ENCODE data around the gene AFF3. TPM values are rescaled to one million over a fixed set of nuclear protein-coding genes. Genes with fewer than 3 reads are reported as not detected.

Gene AFF3
- total and polyA plus RNA-seq, 4 donors: 0.48 to 5.3 (median 2.3) TPM

DNA sequence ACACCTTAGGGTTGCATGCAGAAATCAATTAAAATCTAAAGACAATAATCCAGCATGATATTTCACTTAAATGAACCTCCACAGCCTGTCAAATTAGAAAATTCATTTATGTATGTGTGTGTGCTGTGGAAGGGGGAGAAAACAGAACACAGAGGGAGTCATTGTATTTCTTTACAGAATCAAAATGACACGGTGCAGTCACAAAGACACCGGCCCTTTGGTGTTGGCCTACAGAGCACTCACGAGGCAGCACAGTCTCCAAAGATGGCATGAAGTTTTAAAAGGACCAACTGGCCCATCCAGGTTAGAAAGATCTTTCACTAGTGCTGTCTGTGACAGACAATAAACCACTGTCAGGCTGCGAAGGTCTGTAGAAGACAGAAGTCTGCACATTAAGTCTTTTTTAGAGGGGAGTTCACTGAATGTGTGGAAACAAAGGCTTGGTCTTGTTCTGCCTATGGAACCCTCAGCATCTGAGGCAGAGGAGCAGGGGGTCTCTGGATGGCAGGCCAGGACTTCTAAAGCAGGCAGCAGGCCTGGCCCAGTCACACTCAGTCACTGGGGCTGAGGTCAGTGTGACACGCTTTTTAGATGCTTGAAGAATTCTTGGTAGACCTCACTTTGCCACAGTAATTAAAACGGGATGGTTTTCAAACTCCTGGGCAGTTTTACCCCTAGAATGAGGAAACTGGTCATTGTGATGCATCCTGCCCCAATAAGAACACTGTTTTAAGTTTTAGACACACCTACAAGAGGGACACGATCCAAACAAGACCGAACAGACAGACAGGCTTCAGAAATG lies 184.9 kb downstream of the AFF3 start:
- Histone ChIP-seq H3K27me3 (ENCODE audit: control insufficient read depth in 4 of 4, insufficient read depth in 4 of 4, low read length in 3 of 4) (no peaks in the 10 kb centered on the region), H3K9me3 (ENCODE audit: control insufficient read depth in 4 of 4, low read length in 3 of 4) (no peaks in the 10 kb centered on the region), H3K4me3 (ENCODE audit: low read depth in 1 of 3, low read length in 3 of 3) (no peak overlapping the region), H3K4me1 (ENCODE audit: control insufficient read depth in 4 of 4, insufficient read depth in 4 of 4, low read length in 3 of 4) (peaks cover 0 to 5% (median 2%) of the 10 kb centered on the region in 4 donors), H3K36me3 (ENCODE audit: control insufficient read depth in 4 of 4, insufficient read depth in 3 of 4, low read depth in 1 of 4, low read length in 3 of 4) (no peaks in the 10 kb centered on the region), H3K9ac (ENCODE audit: low read depth in 1 of 2, low read length in 2 of 2) (no peak overlapping the region), H3K27ac (ENCODE audit: low read depth in 1 of 2, low read length in 2 of 2) (no peak overlapping the region)
- no peak for DNase-seq (ENCODE audit: low spot score)
- TF ChIP-seq, protein P1, sequence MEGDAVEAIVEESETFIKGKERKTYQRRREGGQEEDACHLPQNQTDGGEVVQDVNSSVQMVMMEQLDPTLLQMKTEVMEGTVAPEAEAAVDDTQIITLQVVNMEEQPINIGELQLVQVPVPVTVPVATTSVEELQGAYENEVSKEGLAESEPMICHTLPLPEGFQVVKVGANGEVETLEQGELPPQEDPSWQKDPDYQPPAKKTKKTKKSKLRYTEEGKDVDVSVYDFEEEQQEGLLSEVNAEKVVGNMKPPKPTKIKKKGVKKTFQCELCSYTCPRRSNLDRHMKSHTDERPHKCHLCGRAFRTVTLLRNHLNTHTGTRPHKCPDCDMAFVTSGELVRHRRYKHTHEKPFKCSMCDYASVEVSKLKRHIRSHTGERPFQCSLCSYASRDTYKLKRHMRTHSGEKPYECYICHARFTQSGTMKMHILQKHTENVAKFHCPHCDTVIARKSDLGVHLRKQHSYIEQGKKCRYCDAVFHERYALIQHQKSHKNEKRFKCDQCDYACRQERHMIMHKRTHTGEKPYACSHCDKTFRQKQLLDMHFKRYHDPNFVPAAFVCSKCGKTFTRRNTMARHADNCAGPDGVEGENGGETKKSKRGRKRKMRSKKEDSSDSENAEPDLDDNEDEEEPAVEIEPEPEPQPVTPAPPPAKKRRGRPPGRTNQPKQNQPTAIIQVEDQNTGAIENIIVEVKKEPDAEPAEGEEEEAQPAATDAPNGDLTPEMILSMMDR (IDR thresholded peaks at IDR 0.05; ENCODE audit: low read depth, low read length, missing input control): no peak
- TF ChIP-seq HNF4G (IDR thresholded peaks at IDR 0.05) (no peak), FOXA1 (IDR thresholded peaks at IDR 0.05) (no peak), GABPA (IDR thresholded peaks at IDR 0.05 in 1 of 2, conservative IDR thresholded peaks at IDR 0.05 in 1 of 2) (no peak), JUND (IDR thresholded peaks at IDR 0.05) (no peak), RAD21 (IDR thresholded peaks at IDR 0.05) (no peak)
- TF ChIP-seq, protein P2, sequence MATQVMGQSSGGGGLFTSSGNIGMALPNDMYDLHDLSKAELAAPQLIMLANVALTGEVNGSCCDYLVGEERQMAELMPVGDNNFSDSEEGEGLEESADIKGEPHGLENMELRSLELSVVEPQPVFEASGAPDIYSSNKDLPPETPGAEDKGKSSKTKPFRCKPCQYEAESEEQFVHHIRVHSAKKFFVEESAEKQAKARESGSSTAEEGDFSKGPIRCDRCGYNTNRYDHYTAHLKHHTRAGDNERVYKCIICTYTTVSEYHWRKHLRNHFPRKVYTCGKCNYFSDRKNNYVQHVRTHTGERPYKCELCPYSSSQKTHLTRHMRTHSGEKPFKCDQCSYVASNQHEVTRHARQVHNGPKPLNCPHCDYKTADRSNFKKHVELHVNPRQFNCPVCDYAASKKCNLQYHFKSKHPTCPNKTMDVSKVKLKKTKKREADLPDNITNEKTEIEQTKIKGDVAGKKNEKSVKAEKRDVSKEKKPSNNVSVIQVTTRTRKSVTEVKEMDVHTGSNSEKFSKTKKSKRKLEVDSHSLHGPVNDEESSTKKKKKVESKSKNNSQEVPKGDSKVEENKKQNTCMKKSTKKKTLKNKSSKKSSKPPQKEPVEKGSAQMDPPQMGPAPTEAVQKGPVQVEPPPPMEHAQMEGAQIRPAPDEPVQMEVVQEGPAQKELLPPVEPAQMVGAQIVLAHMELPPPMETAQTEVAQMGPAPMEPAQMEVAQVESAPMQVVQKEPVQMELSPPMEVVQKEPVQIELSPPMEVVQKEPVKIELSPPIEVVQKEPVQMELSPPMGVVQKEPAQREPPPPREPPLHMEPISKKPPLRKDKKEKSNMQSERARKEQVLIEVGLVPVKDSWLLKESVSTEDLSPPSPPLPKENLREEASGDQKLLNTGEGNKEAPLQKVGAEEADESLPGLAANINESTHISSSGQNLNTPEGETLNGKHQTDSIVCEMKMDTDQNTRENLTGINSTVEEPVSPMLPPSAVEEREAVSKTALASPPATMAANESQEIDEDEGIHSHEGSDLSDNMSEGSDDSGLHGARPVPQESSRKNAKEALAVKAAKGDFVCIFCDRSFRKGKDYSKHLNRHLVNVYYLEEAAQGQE (IDR thresholded peaks at IDR 0.05): no peak
- TF ChIP-seq, protein P3, sequence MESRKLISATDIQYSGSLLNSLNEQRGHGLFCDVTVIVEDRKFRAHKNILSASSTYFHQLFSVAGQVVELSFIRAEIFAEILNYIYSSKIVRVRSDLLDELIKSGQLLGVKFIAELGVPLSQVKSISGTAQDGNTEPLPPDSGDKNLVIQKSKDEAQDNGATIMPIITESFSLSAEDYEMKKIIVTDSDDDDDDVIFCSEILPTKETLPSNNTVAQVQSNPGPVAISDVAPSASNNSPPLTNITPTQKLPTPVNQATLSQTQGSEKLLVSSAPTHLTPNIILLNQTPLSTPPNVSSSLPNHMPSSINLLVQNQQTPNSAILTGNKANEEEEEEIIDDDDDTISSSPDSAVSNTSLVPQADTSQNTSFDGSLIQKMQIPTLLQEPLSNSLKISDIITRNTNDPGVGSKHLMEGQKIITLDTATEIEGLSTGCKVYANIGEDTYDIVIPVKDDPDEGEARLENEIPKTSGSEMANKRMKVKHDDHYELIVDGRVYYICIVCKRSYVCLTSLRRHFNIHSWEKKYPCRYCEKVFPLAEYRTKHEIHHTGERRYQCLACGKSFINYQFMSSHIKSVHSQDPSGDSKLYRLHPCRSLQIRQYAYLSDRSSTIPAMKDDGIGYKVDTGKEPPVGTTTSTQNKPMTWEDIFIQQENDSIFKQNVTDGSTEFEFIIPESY (IDR thresholded peaks at IDR 0.05): no peak
- TF ChIP-seq, protein P4, sequence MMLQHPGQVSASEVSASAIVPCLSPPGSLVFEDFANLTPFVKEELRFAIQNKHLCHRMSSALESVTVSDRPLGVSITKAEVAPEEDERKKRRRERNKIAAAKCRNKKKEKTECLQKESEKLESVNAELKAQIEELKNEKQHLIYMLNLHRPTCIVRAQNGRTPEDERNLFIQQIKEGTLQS (IDR thresholded peaks at IDR 0.05): no peak
- TF ChIP-seq, protein P5, sequence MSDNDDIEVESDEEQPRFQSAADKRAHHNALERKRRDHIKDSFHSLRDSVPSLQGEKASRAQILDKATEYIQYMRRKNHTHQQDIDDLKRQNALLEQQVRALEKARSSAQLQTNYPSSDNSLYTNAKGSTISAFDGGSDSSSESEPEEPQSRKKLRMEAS (IDR thresholded peaks at IDR 0.05): no peak
- WGBS: 94% methylated on average over 8 of the region's 8 CpGs

GRCh38 chr2:99956232-99957030 lies 186.0 kb downstream of the AFF3 start:
- no peaks in the 10 kb centered on the region for H3K36me3 ChIP-seq (ENCODE audit: control insufficient read depth in 4 of 4, insufficient read depth in 3 of 4, low read depth in 1 of 4, low read length in 3 of 4)
- no peak overlapping the region for H3K4me3 ChIP-seq (ENCODE audit: low read depth in 1 of 3, low read length in 3 of 3)
- H3K4me1 ChIP-seq (ENCODE audit: control insufficient read depth in 4 of 4, insufficient read depth in 4 of 4, low read length in 3 of 4): peaks cover 0 to 5% (median 2%) of the 10 kb centered on the region in 4 donors
- DNase-seq (ENCODE audit: low spot score): no peak
- no peak overlapping the region for H3K27ac ChIP-seq (ENCODE audit: low read depth in 1 of 2, low read length in 2 of 2)
- H3K9ac ChIP-seq (ENCODE audit: low read depth in 1 of 2, low read length in 2 of 2): no peak overlapping the region
- TF ChIP-seq, protein P3 (IDR thresholded peaks at IDR 0.05): no peak
- no peak for TF ChIP-seq FOXA2 (IDR thresholded peaks at IDR 0.05)
- no peak for TF ChIP-seq TAF1 (conservative IDR thresholded peaks at IDR 0.05)
- TF ChIP-seq EGR1 (IDR thresholded peaks at IDR 0.05; ENCODE audit: low read depth in 2 of 2): no peak
- no peak for TF ChIP-seq SP1 (IDR thresholded peaks at IDR 0.05)
- TF ChIP-seq JUND (IDR thresholded peaks at IDR 0.05): no peak
- TF ChIP-seq GABPA (IDR thresholded peaks at IDR 0.05 in 1 of 2, conservative IDR thresholded peaks at IDR 0.05 in 1 of 2): no peak
- TF ChIP-seq, protein P5 (IDR thresholded peaks at IDR 0.05): no peak
- WGBS: 91% methylated on average over 6 of the region's 6 CpGs
- H3K27me3 ChIP-seq (ENCODE audit: control insufficient read depth in 4 of 4, insufficient read depth in 4 of 4, low read length in 3 of 4): no peaks in the 10 kb centered on the region
- no peaks in the 10 kb centered on the region for H3K9me3 ChIP-seq (ENCODE audit: control insufficient read depth in 4 of 4, low read length in 3 of 4)

Measured in liver (tissue), 9 donors.